ENCODE results near the gene PALLD.

DNA sequence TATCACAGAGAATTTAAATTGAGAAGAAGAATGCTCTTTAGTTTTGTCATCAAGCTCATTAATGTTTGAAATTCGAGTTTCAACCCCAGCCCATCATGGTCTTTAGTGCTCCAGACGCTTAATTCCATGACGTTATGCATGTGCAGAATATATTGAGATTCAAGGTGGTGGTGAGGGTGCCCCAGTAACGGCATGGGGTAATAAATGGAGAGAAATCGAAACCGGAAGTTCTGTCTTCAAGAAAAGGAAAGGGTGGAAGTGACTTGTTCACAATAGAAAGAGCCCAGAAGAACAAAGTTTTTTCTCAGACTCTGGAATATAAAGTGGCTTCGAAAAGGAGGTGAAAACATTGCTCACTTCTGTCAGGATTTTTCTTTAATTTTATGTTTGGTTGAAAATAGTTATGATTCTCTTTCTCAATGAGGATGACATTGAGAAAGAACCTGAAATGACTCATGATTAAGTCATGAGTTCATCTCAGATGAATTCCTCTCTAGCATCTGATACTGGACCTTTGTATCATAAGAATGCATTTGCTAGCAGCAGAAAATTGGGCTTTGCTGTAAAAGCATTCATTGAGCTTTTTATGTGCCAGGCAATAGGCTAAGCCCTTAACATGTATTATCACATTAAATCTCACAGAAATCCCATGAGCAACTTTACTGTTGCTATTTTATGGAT is 15.8 kb upstream of the PALLD start:
- TF ChIP-seq ZNF274 (CRISPR knock-in tag; IDR thresholded peaks at IDR 0.05) (no peak), ZNF891 (CRISPR knock-in tag; IDR thresholded peaks at IDR 0.05) (no peak), RBFOX2 (IDR thresholded peaks at IDR 0.05; ENCODE audit: low read depth, low read length) (no peak), ZNF746 (CRISPR knock-in tag; IDR thresholded peaks at IDR 0.05) (no peak), SP4 (CRISPR knock-in tag; IDR thresholded peaks at IDR 0.05) (no peak), ZNF282 (IDR thresholded peaks at IDR 0.05; ENCODE audit: partially characterized antibody) (no peak), ZNF644 (CRISPR knock-in tag; IDR thresholded peaks at IDR 0.05; ENCODE audit: low read depth) (no peak)
- TF ChIP-seq, protein P1, sequence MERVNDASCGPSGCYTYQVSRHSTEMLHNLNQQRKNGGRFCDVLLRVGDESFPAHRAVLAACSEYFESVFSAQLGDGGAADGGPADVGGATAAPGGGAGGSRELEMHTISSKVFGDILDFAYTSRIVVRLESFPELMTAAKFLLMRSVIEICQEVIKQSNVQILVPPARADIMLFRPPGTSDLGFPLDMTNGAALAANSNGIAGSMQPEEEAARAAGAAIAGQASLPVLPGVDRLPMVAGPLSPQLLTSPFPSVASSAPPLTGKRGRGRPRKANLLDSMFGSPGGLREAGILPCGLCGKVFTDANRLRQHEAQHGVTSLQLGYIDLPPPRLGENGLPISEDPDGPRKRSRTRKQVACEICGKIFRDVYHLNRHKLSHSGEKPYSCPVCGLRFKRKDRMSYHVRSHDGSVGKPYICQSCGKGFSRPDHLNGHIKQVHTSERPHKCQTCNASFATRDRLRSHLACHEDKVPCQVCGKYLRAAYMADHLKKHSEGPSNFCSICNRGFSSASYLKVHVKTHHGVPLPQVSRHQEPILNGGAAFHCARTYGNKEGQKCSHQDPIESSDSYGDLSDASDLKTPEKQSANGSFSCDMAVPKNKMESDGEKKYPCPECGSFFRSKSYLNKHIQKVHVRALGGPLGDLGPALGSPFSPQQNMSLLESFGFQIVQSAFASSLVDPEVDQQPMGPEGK (CRISPR knock-in tag; IDR thresholded peaks at IDR 0.05), result no peak
- TF ChIP-seq, protein P2, sequence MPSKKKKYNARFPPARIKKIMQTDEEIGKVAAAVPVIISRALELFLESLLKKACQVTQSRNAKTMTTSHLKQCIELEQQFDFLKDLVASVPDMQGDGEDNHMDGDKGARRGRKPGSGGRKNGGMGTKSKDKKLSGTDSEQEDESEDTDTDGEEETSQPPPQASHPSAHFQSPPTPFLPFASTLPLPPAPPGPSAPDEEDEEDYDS (CRISPR knock-in tag; IDR thresholded peaks at IDR 0.05), result no peak
- TF ChIP-seq, protein P3, sequence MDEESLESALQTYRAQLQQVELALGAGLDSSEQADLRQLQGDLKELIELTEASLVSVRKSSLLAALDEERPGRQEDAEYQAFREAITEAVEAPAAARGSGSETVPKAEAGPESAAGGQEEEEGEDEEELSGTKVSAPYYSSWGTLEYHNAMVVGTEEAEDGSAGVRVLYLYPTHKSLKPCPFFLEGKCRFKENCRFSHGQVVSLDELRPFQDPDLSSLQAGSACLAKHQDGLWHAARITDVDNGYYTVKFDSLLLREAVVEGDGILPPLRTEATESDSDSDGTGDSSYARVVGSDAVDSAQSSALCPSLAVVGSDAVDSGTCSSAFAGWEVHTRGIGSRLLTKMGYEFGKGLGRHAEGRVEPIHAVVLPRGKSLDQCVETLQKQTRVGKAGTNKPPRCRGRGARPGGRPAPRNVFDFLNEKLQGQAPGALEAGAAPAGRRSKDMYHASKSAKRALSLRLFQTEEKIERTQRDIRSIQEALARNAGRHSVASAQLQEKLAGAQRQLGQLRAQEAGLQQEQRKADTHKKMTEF (CRISPR knock-in tag; IDR thresholded peaks at IDR 0.05), result no peak
- TF ChIP-seq, protein P4, sequence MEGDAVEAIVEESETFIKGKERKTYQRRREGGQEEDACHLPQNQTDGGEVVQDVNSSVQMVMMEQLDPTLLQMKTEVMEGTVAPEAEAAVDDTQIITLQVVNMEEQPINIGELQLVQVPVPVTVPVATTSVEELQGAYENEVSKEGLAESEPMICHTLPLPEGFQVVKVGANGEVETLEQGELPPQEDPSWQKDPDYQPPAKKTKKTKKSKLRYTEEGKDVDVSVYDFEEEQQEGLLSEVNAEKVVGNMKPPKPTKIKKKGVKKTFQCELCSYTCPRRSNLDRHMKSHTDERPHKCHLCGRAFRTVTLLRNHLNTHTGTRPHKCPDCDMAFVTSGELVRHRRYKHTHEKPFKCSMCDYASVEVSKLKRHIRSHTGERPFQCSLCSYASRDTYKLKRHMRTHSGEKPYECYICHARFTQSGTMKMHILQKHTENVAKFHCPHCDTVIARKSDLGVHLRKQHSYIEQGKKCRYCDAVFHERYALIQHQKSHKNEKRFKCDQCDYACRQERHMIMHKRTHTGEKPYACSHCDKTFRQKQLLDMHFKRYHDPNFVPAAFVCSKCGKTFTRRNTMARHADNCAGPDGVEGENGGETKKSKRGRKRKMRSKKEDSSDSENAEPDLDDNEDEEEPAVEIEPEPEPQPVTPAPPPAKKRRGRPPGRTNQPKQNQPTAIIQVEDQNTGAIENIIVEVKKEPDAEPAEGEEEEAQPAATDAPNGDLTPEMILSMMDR (CRISPR knock-in tag; IDR thresholded peaks at IDR 0.05), result no peak
